MM.1S (cell line): ENCODE measurements around the gene CSGALNACT2.

Source experiments
- DNase-seq: peaks from one replicate; pipeline ENCODE4 v3.0.0-alpha.2; 2015
- H2AFZ ChIP-seq: fragments of 300-600 bp; sonication (generic); 2 replicates; pipeline ENCODE4 v1.6.0; 2016; ENCODE audit warnings: antibody characterized with exemption, low read length
- H3F3A ChIP-seq: fragments of 300-600 bp; sonication (generic); 2 replicates; pipeline ENCODE4 v1.6.1; 2016; ENCODE audit warnings: mild to moderate bottlenecking, antibody characterized with exemption, low read length, moderate library complexity, mixed read lengths; ENCODE audit not compliant: insufficient read depth
- H3K27ac ChIP-seq: fragments of 300-600 bp; sonication (generic); 2 replicates; pipeline ENCODE4 v1.5.1; 2016; ENCODE audit warnings: mild to moderate bottlenecking, low read length
- H3K27me3 ChIP-seq: fragments of 300-600 bp; sonication (generic); replicated peaks from 2 replicates; pipeline ENCODE4 v1.6.0; 2016; ENCODE audit warnings: low read length; ENCODE audit not compliant: insufficient read depth
- H3K36me3 ChIP-seq: fragments of 300-600 bp; sonication (generic); replicated peaks from 2 replicates; pipeline ENCODE4 v1.6.1; 2016; ENCODE audit warnings: mild to moderate bottlenecking, low read length, mixed read lengths; ENCODE audit not compliant: insufficient read depth
- H3K4me1 ChIP-seq: fragments of 300-600 bp; sonication (generic); 2 replicates; pipeline ENCODE4 v1.6.1; 2016; ENCODE audit warnings: low read length, mixed read lengths
- H3K4me2 ChIP-seq: fragments of 300-600 bp; sonication (generic); 2 replicates; pipeline ENCODE4 v1.6.0; 2016; ENCODE audit warnings: low read depth, low read length
- H3K4me3 ChIP-seq: fragments of 300-600 bp; sonication (generic); 2 replicates; pipeline ENCODE4 v1.5.1; 2016; ENCODE audit warnings: low read length, mixed read lengths
- H3K79me2 ChIP-seq: fragments of 300-600 bp; sonication (generic); 2 replicates; pipeline ENCODE4 v1.6.1; 2016; ENCODE audit warnings: mixed run types, low read length, mixed read lengths
- H3K9ac ChIP-seq: fragments of 300-600 bp; sonication (generic); 2 replicates; pipeline ENCODE4 v1.6.1; 2016; ENCODE audit warnings: low read length, mixed read lengths
- H3K9me2 ChIP-seq: fragments of 300-600 bp; sonication (generic); replicated peaks from 2 replicates; pipeline ENCODE4 v1.6.1; 2016; ENCODE audit warnings: mild to moderate bottlenecking, low read length, mixed read lengths; ENCODE audit not compliant: insufficient read depth
- H3K9me3 ChIP-seq: fragments of 300-600 bp; sonication (generic); replicated peaks from 2 replicates; pipeline ENCODE4 v1.6.1; 2016; ENCODE audit warnings: mild to moderate bottlenecking, low read length, mixed read lengths; ENCODE audit not compliant: insufficient read depth
- H4K20me1 ChIP-seq: fragments of 300-600 bp; sonication (generic); 2 replicates; pipeline ENCODE4 v1.6.1; 2016; ENCODE audit warnings: mild to moderate bottlenecking, low read length, moderate library complexity, mixed read lengths; ENCODE audit not compliant: insufficient read depth
- CTCF ChIP-seq: fragments of 300-600 bp; sonication (generic); IDR thresholded peaks from 2 replicates; pipeline ENCODE4 v1.5.1; 2016; ENCODE audit warnings: antibody characterized with exemption, low read length, mixed read lengths
- EZH2 ChIP-seq: fragments of 300-600 bp; sonication (generic); optimal IDR thresholded peaks from 2 replicates; pipeline ENCODE3; 2017; ENCODE audit warnings: low read depth, mild to moderate bottlenecking, antibody characterized with exemption, low read length, mixed read lengths
- EZH2phosphoT487 ChIP-seq: fragments of 300-600 bp; sonication (generic); IDR thresholded peaks from 2 replicates; pipeline ENCODE4 v1.6.1; 2018; ENCODE audit warnings: antibody characterized with exemption, low read length

Gene CSGALNACT2

GRCh38 chr10:43160046-43160920 is 22.0 kb downstream of the CSGALNACT2 start:
- H3K79me2 ChIP-seq = peaks cover 49% of the 10 kb centered on the region
- H3K27me3 ChIP-seq = no peaks in the 10 kb centered on the region
- no peak overlapping the region for H3K27ac ChIP-seq
- peaks cover 7% of the 10 kb centered on the region; the same call in 1 of the 2 replicates for H3K36me3 ChIP-seq
- no peak overlapping the region for H3K9ac ChIP-seq
- H3K4me3 ChIP-seq = no peak overlapping the region
- H4K20me1 ChIP-seq = no peaks in the 10 kb centered on the region
- TF ChIP-seq EZH2 (no peak), CTCF (no peak), EZH2phosphoT487 (no peak)
- H3K4me1 ChIP-seq = no peaks in the 10 kb centered on the region
- no peak overlapping the region for H2AFZ ChIP-seq
- no peaks in the 10 kb centered on the region for H3K9me2 ChIP-seq
- DNase-seq = no peak
- no peaks in the 10 kb centered on the region for H3K9me3 ChIP-seq
- H3F3A ChIP-seq = no peaks in the 10 kb centered on the region
- no peak overlapping the region for H3K4me2 ChIP-seq

GRCh38 chr10:43160921-43161255 is 22.6 kb downstream of the CSGALNACT2 start:
- Histone ChIP-seq H3K4me3 (no peak overlapping the region), H3K27ac (no peak overlapping the region), H3K4me2 (no peak overlapping the region), H2AFZ (no peak overlapping the region), H3K9me2 (no peaks in the 10 kb centered on the region), H3K79me2 (peaks cover 43% of the 10 kb centered on the region), H4K20me1 (no peaks in the 10 kb centered on the region), H3K36me3 (peaks cover 7% of the 10 kb centered on the region; the same call in 1 of the 2 replicates), H3K27me3 (no peaks in the 10 kb centered on the region), H3K9ac (no peak overlapping the region), H3K4me1 (no peaks in the 10 kb centered on the region), H3F3A (no peaks in the 10 kb centered on the region), H3K9me3 (no peaks in the 10 kb centered on the region)
- no peak for DNase-seq
- TF ChIP-seq EZH2 = no peak
- no peak for TF ChIP-seq EZH2phosphoT487
- no peak for TF ChIP-seq CTCF

GRCh38 chr10:43162604-43163003 is 24.4 kb downstream of the CSGALNACT2 start:
- DNase-seq = no peak
- TF ChIP-seq EZH2phosphoT487 (no peak), EZH2 (no peak), CTCF (no peak)
- Histone ChIP-seq H3K27me3 (no peaks in the 10 kb centered on the region), H3K9ac (no peak overlapping the region), H3K79me2 (peaks cover 26% of the 10 kb centered on the region), H3K4me2 (no peak overlapping the region), H3K4me1 (peaks cover 12% of the 10 kb centered on the region), H3K36me3 (peaks cover 7% of the 10 kb centered on the region; the same call in 1 of the 2 replicates), H2AFZ (no peak overlapping the region), H3F3A (peaks cover 9% of the 10 kb centered on the region; the same call in 1 of the 2 replicates), H3K9me3 (no peaks in the 10 kb centered on the region), H3K27ac (no peak overlapping the region), H4K20me1 (no peaks in the 10 kb centered on the region), H3K9me2 (no peaks in the 10 kb centered on the region), H3K4me3 (no peak overlapping the region)
